ENCODE results near the gene PDGFA. TPM values are rescaled to one million over a fixed set of nuclear protein-coding genes. Genes with fewer than 3 reads are reported as not detected.

The PDGFA gene
- total RNA-seq, 1 experiment from 2014 or later = 129 TPM

DNA sequence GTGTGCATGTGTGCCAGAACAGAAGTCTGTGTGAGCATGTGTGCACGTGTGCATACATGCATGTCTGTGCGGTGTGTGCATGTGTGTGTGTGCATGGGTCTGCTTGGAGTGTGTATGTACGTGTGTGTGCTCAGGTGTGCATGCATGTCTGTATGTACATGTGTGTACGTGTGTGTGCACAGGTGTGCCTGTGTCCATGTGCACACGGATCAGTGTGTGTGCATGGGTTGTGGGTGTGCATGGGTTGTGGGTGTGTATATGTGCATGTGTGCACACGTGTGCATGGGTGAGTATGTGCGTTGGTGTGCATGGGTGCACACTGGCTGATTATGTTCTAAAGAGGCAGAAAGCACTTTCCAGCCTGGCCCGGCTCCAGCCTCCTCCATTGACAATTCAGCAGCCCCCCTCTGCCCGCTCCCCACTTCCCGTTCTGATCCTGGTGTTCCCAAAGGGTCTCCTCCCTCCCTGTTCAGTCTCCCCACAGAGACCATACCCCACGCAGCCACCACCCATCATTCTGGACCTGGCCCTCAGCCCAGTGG is 44.1 kb upstream of the PDGFA start:
- TF ChIP-seq, protein P1, sequence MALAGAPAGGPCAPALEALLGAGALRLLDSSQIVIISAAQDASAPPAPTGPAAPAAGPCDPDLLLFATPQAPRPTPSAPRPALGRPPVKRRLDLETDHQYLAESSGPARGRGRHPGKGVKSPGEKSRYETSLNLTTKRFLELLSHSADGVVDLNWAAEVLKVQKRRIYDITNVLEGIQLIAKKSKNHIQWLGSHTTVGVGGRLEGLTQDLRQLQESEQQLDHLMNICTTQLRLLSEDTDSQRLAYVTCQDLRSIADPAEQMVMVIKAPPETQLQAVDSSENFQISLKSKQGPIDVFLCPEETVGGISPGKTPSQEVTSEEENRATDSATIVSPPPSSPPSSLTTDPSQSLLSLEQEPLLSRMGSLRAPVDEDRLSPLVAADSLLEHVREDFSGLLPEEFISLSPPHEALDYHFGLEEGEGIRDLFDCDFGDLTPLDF (CRISPR knock-in tag; IDR thresholded peaks at IDR 0.05) = no peak
- TF ChIP-seq GTF2I (CRISPR knock-in tag; conservative IDR thresholded peaks at IDR 0.05) (no peak), TCF7 (CRISPR knock-in tag; IDR thresholded peaks at IDR 0.05; ENCODE audit: low read depth) (no peak), EMX1 (CRISPR knock-in tag; IDR thresholded peaks at IDR 0.05) (no peak), ZNF416 (CRISPR knock-in tag; IDR thresholded peaks at IDR 0.05) (no peak), PRRX2 (CRISPR knock-in tag; IDR thresholded peaks at IDR 0.05) (no peak), ZNF423 (CRISPR knock-in tag; IDR thresholded peaks at IDR 0.05) (no peak), TEAD1 (CRISPR knock-in tag; IDR thresholded peaks at IDR 0.05) (no peak), ZNF232 (CRISPR knock-in tag; IDR thresholded peaks at IDR 0.05) (no peak), OVOL2 (CRISPR knock-in tag; IDR thresholded peaks at IDR 0.05; ENCODE audit: borderline replicate concordance) (no peak)
- TF ChIP-seq, protein P2, sequence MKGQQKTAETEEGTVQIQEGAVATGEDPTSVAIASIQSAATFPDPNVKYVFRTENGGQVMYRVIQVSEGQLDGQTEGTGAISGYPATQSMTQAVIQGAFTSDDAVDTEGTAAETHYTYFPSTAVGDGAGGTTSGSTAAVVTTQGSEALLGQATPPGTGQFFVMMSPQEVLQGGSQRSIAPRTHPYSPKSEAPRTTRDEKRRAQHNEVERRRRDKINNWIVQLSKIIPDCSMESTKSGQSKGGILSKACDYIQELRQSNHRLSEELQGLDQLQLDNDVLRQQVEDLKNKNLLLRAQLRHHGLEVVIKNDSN (CRISPR knock-in tag; IDR thresholded peaks at IDR 0.05) = no peak
- TF ChIP-seq, protein P3, sequence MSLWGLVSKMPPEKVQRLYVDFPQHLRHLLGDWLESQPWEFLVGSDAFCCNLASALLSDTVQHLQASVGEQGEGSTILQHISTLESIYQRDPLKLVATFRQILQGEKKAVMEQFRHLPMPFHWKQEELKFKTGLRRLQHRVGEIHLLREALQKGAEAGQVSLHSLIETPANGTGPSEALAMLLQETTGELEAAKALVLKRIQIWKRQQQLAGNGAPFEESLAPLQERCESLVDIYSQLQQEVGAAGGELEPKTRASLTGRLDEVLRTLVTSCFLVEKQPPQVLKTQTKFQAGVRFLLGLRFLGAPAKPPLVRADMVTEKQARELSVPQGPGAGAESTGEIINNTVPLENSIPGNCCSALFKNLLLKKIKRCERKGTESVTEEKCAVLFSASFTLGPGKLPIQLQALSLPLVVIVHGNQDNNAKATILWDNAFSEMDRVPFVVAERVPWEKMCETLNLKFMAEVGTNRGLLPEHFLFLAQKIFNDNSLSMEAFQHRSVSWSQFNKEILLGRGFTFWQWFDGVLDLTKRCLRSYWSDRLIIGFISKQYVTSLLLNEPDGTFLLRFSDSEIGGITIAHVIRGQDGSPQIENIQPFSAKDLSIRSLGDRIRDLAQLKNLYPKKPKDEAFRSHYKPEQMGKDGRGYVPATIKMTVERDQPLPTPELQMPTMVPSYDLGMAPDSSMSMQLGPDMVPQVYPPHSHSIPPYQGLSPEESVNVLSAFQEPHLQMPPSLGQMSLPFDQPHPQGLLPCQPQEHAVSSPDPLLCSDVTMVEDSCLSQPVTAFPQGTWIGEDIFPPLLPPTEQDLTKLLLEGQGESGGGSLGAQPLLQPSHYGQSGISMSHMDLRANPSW (CRISPR knock-in tag; conservative IDR thresholded peaks at IDR 0.05; ENCODE audit: low read depth) = no peak
- TF ChIP-seq, protein P4, sequence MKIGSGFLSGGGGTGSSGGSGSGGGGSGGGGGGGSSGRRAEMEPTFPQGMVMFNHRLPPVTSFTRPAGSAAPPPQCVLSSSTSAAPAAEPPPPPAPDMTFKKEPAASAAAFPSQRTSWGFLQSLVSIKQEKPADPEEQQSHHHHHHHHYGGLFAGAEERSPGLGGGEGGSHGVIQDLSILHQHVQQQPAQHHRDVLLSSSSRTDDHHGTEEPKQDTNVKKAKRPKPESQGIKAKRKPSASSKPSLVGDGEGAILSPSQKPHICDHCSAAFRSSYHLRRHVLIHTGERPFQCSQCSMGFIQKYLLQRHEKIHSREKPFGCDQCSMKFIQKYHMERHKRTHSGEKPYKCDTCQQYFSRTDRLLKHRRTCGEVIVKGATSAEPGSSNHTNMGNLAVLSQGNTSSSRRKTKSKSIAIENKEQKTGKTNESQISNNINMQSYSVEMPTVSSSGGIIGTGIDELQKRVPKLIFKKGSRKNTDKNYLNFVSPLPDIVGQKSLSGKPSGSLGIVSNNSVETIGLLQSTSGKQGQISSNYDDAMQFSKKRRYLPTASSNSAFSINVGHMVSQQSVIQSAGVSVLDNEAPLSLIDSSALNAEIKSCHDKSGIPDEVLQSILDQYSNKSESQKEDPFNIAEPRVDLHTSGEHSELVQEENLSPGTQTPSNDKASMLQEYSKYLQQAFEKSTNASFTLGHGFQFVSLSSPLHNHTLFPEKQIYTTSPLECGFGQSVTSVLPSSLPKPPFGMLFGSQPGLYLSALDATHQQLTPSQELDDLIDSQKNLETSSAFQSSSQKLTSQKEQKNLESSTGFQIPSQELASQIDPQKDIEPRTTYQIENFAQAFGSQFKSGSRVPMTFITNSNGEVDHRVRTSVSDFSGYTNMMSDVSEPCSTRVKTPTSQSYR (CRISPR knock-in tag; IDR thresholded peaks at IDR 0.05) = no peak
- Mint-ChIP-seq H3K27me3 (ENCODE audit: low read depth) (no peaks in the 10 kb centered on the region), H3K27ac (peak overlapping the region; percentile 49; the same call in 1 of the 2 replicates), H3K9me3 (no peaks in the 10 kb centered on the region), H3K36me3 (no peaks in the 10 kb centered on the region), H3K4me1 (no peaks in the 10 kb centered on the region), H3K4me3 (no peak overlapping the region)
- DNase-seq (ENCODE audit: low spot score) (no peak), ATAC-seq (no peak)
- ChIA-PET CTCF (no interaction called here), POLR2A (no interaction called here)

DNA sequence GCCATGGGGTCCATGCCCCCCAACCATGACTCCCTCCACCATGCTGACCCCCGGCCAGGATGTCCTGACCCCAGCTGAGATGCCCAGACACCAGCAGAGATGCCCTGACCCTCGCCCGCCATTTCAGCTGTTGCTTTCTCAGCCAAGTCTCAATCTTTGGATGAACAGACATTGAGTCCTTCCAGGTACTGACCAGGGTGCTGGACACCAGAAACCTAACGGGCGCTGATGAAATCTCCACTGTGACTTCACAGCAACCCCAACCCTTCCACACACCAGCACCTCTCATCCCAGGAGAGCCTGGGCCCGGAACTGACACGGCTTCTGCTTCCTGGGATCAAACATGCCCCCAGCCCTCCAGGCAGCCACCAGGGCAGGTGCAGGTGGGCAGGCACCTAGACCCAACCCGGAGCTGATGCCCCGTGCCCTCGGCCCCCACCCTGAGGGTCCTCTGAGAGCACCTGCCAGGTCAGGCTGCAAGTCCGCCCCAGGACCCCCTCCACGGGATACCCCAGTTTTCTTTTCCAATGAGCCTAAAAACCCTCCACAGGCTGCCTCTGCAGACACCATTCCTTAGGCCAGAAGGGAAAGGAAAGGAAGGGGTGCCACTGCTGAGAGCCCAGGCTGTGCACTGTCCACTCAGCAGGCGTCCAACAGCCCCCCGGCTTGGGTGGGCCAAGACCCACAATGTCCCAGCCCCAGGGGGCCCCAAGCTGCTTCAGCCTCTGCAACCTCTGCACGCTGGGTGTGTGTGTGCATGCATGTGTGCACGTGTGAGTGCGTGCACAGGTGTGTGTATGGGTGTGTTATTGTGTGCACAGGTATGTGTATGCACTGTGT is 43.4 kb upstream of the PDGFA start:
- Mint-ChIP-seq H3K4me1 (no peaks in the 10 kb centered on the region), H3K27ac (peak overlapping the region; percentile 82), H3K36me3 (no peaks in the 10 kb centered on the region), H3K9me3 (no peaks in the 10 kb centered on the region), H3K4me3 (no peak overlapping the region), H3K27me3 (ENCODE audit: low read depth) (no peaks in the 10 kb centered on the region)
- ChIA-PET CTCF (no interaction called here), POLR2A (no interaction called here)
- ATAC-seq = no peak
- DNase-seq (ENCODE audit: low spot score) = no peak
- no peak for TF ChIP-seq SP1 (CRISPR knock-in tag; conservative IDR thresholded peaks at IDR 0.05)
- no peak for TF ChIP-seq CREB1 (CRISPR knock-in tag; IDR thresholded peaks at IDR 0.05)
- TF ChIP-seq IRF2 (CRISPR knock-in tag; IDR thresholded peaks at IDR 0.05; ENCODE audit: borderline replicate concordance, low read depth) = no peak
- no peak for TF ChIP-seq JUN (CRISPR knock-in tag; IDR thresholded peaks at IDR 0.05)
- TF ChIP-seq SMAD4 (CRISPR knock-in tag; IDR thresholded peaks at IDR 0.05) = no peak
- TF ChIP-seq ESRRA (CRISPR knock-in tag; IDR thresholded peaks at IDR 0.05; ENCODE audit: borderline replicate concordance) = no peak
- no peak for TF ChIP-seq ELF4 (CRISPR knock-in tag; IDR thresholded peaks at IDR 0.05; ENCODE audit: low read depth)
- TF ChIP-seq, protein P4 (CRISPR knock-in tag; IDR thresholded peaks at IDR 0.05) = no peak
- TF ChIP-seq, protein P3 (CRISPR knock-in tag; conservative IDR thresholded peaks at IDR 0.05; ENCODE audit: low read depth) = no peak
- no peak for TF ChIP-seq NFE2L1 (CRISPR knock-in tag; IDR thresholded peaks at IDR 0.05)
- TF ChIP-seq FOXK1 (CRISPR knock-in tag; IDR thresholded peaks at IDR 0.05) = no peak
